ENCODE data around the gene ABLIM3.

Gene ABLIM3

GRCh38 chr5:149195337-149195887 is 54.1 kb downstream of the ABLIM3 start:
- DNase-seq: no peak

- DNase-seq: no peak
Measured at GRCh38 chr5:149195962-149196361, 54.7 kb downstream of the ABLIM3 start.

- DNase-seq: no peak
Measured at GRCh38 chr5:149198148-149198547, 56.9 kb downstream of the ABLIM3 start.

GRCh38 chr5:149200355-149200754 is 59.1 kb downstream of the ABLIM3 start:
- DNase-seq: no peak

- no peak for DNase-seq
Measured at GRCh38 chr5:149201121-149201637, 59.9 kb downstream of the ABLIM3 start.

GRCh38 chr5:149202910-149203451 is 61.7 kb downstream of the ABLIM3 start:
- no peak for DNase-seq

- no peak for DNase-seq
Measured at GRCh38 chr5:149203921-149204441, 62.7 kb downstream of the ABLIM3 start.

GRCh38 chr5:149205625-149206523 is 64.6 kb downstream of the ABLIM3 start:
- DNase-seq: no peak

- no peak for DNase-seq
Measured at GRCh38 chr5:149206524-149207141, 65.3 kb downstream of the ABLIM3 start.

GRCh38 chr5:149207831-149208230 is 66.5 kb downstream of the ABLIM3 start:
- DNase-seq: no peak

- DNase-seq: no peak
Measured at GRCh38 chr5:149210225-149210624, 68.9 kb downstream of the ABLIM3 start.

- no peak for DNase-seq
Measured at GRCh38 chr5:149210968-149211490, 69.7 kb downstream of the ABLIM3 start.

GRCh38 chr5:149211566-149211965 is 70.3 kb downstream of the ABLIM3 start:
- DNase-seq: no peak

- DNase-seq: no peak
Measured at GRCh38 chr5:149212198-149212951, 71.1 kb downstream of the ABLIM3 start.

GRCh38 chr5:149213264-149213880 is 72.1 kb downstream of the ABLIM3 start:
- no peak for DNase-seq

- DNase-seq: no peak
Measured at GRCh38 chr5:149215478-149216090, 74.3 kb downstream of the ABLIM3 start.

- no peak for DNase-seq
Measured at GRCh38 chr5:149216496-149216895, 75.2 kb downstream of the ABLIM3 start.

GRCh38 chr5:149217096-149217802 is 76.0 kb downstream of the ABLIM3 start:
- no peak for DNase-seq

GRCh38 chr5:149217803-149218155 is 76.5 kb downstream of the ABLIM3 start:
- DNase-seq: no peak

GRCh38 chr5:149219584-149219983 is 78.3 kb downstream of the ABLIM3 start:
- no peak for DNase-seq

GRCh38 chr5:149220750-149221149 is 79.5 kb downstream of the ABLIM3 start:
- DNase-seq: no peak

Measured in NCI-H2107 (cell line).